Measurements from ENCODE around the gene LCN6. TPM values are rescaled to one million over a fixed set of nuclear protein-coding genes. Genes with fewer than 3 reads are reported as not detected.
A peak's percentile ranks its signal among the peaks of the same experiment; 100 is the strongest.

The LCN6 gene
- total and polyA plus RNA-seq, 10 of the 15 experiments (the other 5 are each of a cell fraction or from before 2014, with no cell fraction given) = not detected

DNA sequence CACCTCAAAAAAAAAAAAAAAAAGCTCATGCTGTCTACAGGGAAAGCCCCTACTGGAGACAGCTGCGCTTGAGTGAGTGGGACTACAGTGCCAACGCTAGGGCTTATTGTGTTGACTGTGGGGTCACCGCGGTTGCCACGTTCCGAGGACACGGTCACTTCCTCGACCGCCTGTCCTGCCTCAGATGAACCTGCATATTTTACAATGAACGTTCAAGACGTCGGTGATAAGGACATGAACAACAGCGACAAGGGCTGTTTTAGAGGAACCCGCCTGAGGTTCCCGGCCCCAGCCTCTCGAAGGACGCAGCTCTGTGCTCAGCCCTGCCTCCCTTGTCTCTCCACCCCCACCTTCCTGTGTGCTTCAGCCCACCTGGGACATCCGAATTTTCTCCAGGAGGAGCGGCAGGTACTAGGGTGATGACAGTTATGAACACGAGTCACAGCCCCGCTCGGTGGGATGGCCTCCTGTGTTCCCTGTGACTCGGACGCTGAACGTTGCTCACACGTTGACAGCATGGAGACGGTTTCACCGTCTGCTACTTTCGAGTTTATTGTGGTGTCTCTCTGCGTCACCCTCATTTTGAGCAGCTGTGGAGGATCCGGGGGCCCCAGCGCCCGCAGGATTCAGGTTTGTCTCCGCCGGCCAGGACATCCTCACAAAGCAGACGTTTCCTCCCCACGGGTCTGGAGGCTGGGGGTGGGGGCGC is 47.2 kb downstream of the LCN6 start (continued):
- TF ChIP-seq SUPT20H (IDR thresholded peaks at IDR 0.05; ENCODE audit: borderline replicate concordance, control insufficient read depth, low read depth, low read length) (no peak), ZBTB11 (CRISPR knock-in tag; IDR thresholded peaks at IDR 0.05) (no peak), PAX5 (IDR thresholded peaks at IDR 0.05; ENCODE audit: borderline replicate concordance, low read depth, low read length) (0 out of 2 replicates have a peak, but pooled peaks have one; percentile 43), SMC3 (IDR thresholded peaks at IDR 0.05; ENCODE audit: borderline replicate concordance, low read length) (no peak), CEBPB (IDR thresholded peaks at IDR 0.05; ENCODE audit: borderline replicate concordance in 1 of 2, low read depth in 2 of 2, low read length in 2 of 2) (no peak), TCF7 (IDR thresholded peaks at IDR 0.05; ENCODE audit: borderline replicate concordance) (no peak), BCL3 (IDR thresholded peaks at IDR 0.05; ENCODE audit: borderline replicate concordance, insufficient read depth, low read depth, low read length, poor library complexity, severe bottlenecking) (peak; percentile 10), NR2C1 (IDR thresholded peaks at IDR 0.05) (no peak), MTA3 (IDR thresholded peaks at IDR 0.05; ENCODE audit: borderline replicate concordance, low read length) (no peak), SRF (IDR thresholded peaks at IDR 0.05; ENCODE audit: low read depth in 2 of 2, low read length in 2 of 2) (no peak), TCF3 (IDR thresholded peaks at IDR 0.05; ENCODE audit: borderline replicate concordance, insufficient read depth, low read depth, low read length) (peak; percentile 91), NBN (IDR thresholded peaks at IDR 0.05) (peak; percentile 78), NKRF (conservative IDR thresholded peaks at IDR 0.05) (no peak; the same call in none of the 2 replicates), CREM (IDR thresholded peaks at IDR 0.05; ENCODE audit: low read depth) (peak; percentile 51; the same call in 1 of the 2 replicates), HDAC6 (IDR thresholded peaks at IDR 0.05; ENCODE audit: unreplicated experiment) (no peak), NFIC (IDR thresholded peaks at IDR 0.05; ENCODE audit: low read depth, low read length) (no peak; the same call in 1 of the 2 replicates), EZH2 (IDR thresholded peaks at IDR 0.05; ENCODE audit: borderline replicate concordance, control insufficient read depth, low read depth, low read length) (no peak), POLR2AphosphoS2 (IDR thresholded peaks at IDR 0.05; ENCODE audit: low read depth, low read length) (no peak), GATAD2B (conservative IDR thresholded peaks at IDR 0.05; ENCODE audit: low read depth) (peak; percentile 51; the same call in 1 of the 2 replicates)
- TF ChIP-seq, protein P1, sequence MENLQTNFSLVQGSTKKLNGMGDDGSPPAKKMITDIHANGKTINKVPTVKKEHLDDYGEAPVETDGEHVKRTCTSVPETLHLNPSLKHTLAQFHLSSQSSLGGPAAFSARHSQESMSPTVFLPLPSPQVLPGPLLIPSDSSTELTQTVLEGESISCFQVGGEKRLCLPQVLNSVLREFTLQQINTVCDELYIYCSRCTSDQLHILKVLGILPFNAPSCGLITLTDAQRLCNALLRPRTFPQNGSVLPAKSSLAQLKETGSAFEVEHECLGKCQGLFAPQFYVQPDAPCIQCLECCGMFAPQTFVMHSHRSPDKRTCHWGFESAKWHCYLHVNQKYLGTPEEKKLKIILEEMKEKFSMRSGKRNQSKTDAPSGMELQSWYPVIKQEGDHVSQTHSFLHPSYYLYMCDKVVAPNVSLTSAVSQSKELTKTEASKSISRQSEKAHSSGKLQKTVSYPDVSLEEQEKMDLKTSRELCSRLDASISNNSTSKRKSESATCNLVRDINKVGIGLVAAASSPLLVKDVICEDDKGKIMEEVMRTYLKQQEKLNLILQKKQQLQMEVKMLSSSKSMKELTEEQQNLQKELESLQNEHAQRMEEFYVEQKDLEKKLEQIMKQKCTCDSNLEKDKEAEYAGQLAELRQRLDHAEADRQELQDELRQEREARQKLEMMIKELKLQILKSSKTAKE (IDR thresholded peaks at IDR 0.05; ENCODE audit: low read depth, poor library complexity, severe bottlenecking) = no peak
